CD14-positive monocyte (primary cell): ENCODE results near the gene LCA5. TPM values are rescaled to one million over a fixed set of nuclear protein-coding genes. Genes with fewer than 3 reads are reported as not detected.

Source experiments
- DNase-seq, 3 donors: peaks; one replicate each; pipeline ENCODE4 v3.0.0-alpha.2; 2011 to 2022
- H2AFZ ChIP-seq: 2 replicates; pipeline ENCODE4 v1.6.0; 2012; ENCODE audit warnings: mild to moderate bottlenecking, low read depth, low read length, inconsistent platforms; ENCODE audit not compliant: insufficient read depth, poor library complexity, severe bottlenecking
- H3K27ac ChIP-seq, 2 donors: 1 replicate in 1 of 2; 2 replicates in 1 of 2; pipeline ENCODE4 v1.5.1; 2012 to 2013; ENCODE audit warnings: low read length in 2 of 2, control low read depth in 1 of 2, inconsistent platforms in 1 of 2, low read depth in 1 of 2, mild to moderate bottlenecking in 1 of 2
- H3K27me3 ChIP-seq, 2 donors: one replicate each; pipeline versions ENCODE4 v1.6.0 to v1.6.1; 2011 to 2013; ENCODE audit warnings: low read length in 2 of 2; ENCODE audit not compliant: control insufficient read depth in 2 of 2, insufficient read depth in 2 of 2
- H3K36me3 ChIP-seq, 2 donors: replicated peaks in 1 of 2; 1 replicate in 1 of 2; 2 replicates in 1 of 2; pipeline versions ENCODE4 v1.5.1 to v1.6.1; 2012 to 2013; ENCODE audit warnings: low read length in 2 of 2, control low read depth in 1 of 2, inconsistent platforms in 1 of 2, mild to moderate bottlenecking in 1 of 2; ENCODE audit not compliant: insufficient read depth in 2 of 2, control insufficient read depth in 1 of 2
- H3K4me1 ChIP-seq, 2 donors: 1 replicate in 1 of 2; 2 replicates in 1 of 2; pipeline versions ENCODE4 v1.5.1 to v1.6.1; 2012 to 2013; ENCODE audit warnings: low read length in 2 of 2, control low read depth in 1 of 2, inconsistent platforms in 1 of 2, mild to moderate bottlenecking in 1 of 2, moderate library complexity in 1 of 2; ENCODE audit not compliant: insufficient read depth in 2 of 2, control insufficient read depth in 1 of 2
- H3K4me2 ChIP-seq: replicated peaks from 2 replicates; pipeline ENCODE3; 2012; ENCODE audit warnings: low read length, moderate library complexity, mild to moderate bottlenecking; ENCODE audit not compliant: poor library complexity, severe bottlenecking; ENCODE audit errors: extremely low read depth
- H3K4me3 ChIP-seq, 3 experiments: fragments of 200-600 bp in 1 of 3; sonication (generic) in 1 of 3; replicated peaks in 1 of 3; 1 replicate in 2 of 3; 2 replicates in 1 of 3; pipeline ENCODE4 v1.5.1; 2011 to 2013; ENCODE audit warnings: low read length in 3 of 3, mild to moderate bottlenecking in 3 of 3, control low read depth in 2 of 3, low read depth in 2 of 3, inconsistent platforms in 1 of 3, moderate library complexity in 1 of 3
- H3K79me2 ChIP-seq: 2 replicates; pipeline ENCODE4 v1.6.0; 2012; ENCODE audit warnings: mild to moderate bottlenecking, control low read depth, inconsistent platforms, low read length, moderate library complexity; ENCODE audit not compliant: insufficient read depth
- H3K9ac ChIP-seq: 2 replicates; pipeline ENCODE4 v1.6.0; 2017; ENCODE audit warnings: low read length, mild to moderate bottlenecking; ENCODE audit not compliant: insufficient read depth, poor library complexity, severe bottlenecking
- H3K9me3 ChIP-seq, 2 donors: replicated peaks in 1 of 2; 1 replicate in 1 of 2; 2 replicates in 1 of 2; pipeline versions ENCODE4 v1.5.1 to v1.6.1; 2012 to 2013; ENCODE audit warnings: low read length in 2 of 2, control low read depth in 1 of 2; ENCODE audit not compliant: control insufficient read depth in 1 of 2, insufficient read depth in 1 of 2
- H4K20me1 ChIP-seq: 2 replicates; pipeline ENCODE4 v1.6.0; 2012; ENCODE audit warnings: mild to moderate bottlenecking, low read length, control low read depth, moderate library complexity; ENCODE audit not compliant: insufficient read depth
- H3K27ac Mint-ChIP-seq, 7 donors: one replicate each; pipeline ENCODE4 v1.8.0; 2020; ENCODE audit warnings: mild to moderate bottlenecking in 7 of 7, mixed read lengths in 7 of 7, moderate library complexity in 6 of 7, inconsistent platforms in 2 of 7
- H3K27me3 Mint-ChIP-seq, 3 donors: one replicate each; pipeline ENCODE4 v1.8.0; 2021 to 2022; ENCODE audit warnings: low read depth in 3 of 3, mild to moderate bottlenecking in 3 of 3, mixed read lengths in 3 of 3, moderate library complexity in 3 of 3, inconsistent platforms in 1 of 3
- H3K36me3 Mint-ChIP-seq, 2 donors: one replicate each; pipeline ENCODE4 v1.8.0; 2020; ENCODE audit warnings: mixed read lengths in 2 of 2, inconsistent platforms in 1 of 2, mild to moderate bottlenecking in 1 of 2
- H3K4me1 Mint-ChIP-seq: one replicate; pipeline ENCODE4 v1.8.0; 2020; ENCODE audit warnings: mild to moderate bottlenecking, mixed read lengths
- H3K4me3 Mint-ChIP-seq, 2 donors: one replicate each; pipeline ENCODE4 v1.8.0; 2020; ENCODE audit warnings: mild to moderate bottlenecking in 2 of 2, mixed read lengths in 2 of 2, moderate library complexity in 1 of 2
- H3K9me3 Mint-ChIP-seq, 7 donors: one replicate each; pipeline ENCODE4 v1.8.0; 2020 to 2022; ENCODE audit warnings: mixed read lengths in 7 of 7, mild to moderate bottlenecking in 6 of 7, moderate library complexity in 6 of 7, inconsistent platforms in 2 of 7
- CTCF ChIP-seq: fragments of 200-600 bp; IDR thresholded peaks from one replicate; pipeline ENCODE4 v1.8.0; 2022; ENCODE audit warnings: antibody characterized with exemption, mild to moderate bottlenecking
- intact Hi-C, 2 donors: fragments of 100-400 bp; cut with micrococcal nuclease; formaldehyde crosslinking; loops; one replicate each; pipeline versions ENCODE4 v1.15.0 to v1.15.1; 2023
- polyA plus RNA-seq, 3 donors: library from polyadenylated mRNA; depleted of rRNA in 1 of 3; unstranded in 2 of 3; stranded (reverse) in 1 of 3; fragments of 300-500 nt in 2 of 3; fragments of >200 nt in 1 of 3; fragmentation: Illumina TruSeq in 2 of 3; gene quantifications; 1 replicate in 2 of 3; 2 replicates in 1 of 3; pipeline ENCODE4 v1.2.3, GENCODE V29; 2012 to 2021
- small RNA-seq: library from RNA; depleted of rRNA; stranded (forward); fragments of <200 nt; gene quantifications from one replicate; pipeline ENCODE3, GENCODE V24; 2012; ENCODE audit warnings: low read depth; ENCODE audit not compliant: insufficient read length

Gene LCA5
- polyA plus RNA-seq, 3 donors, result 0.08 TPM; not detected in 2

GRCh38 chr6:79435746-79436145 is 101.5 kb downstream of the LCA5 start:
- H3K4me1 ChIP-seq, result no peaks in the 10 kb centered on the region
- no peaks in the 10 kb centered on the region for H3K79me2 ChIP-seq
- H3K4me3 ChIP-seq, result no peak overlapping the region
- no peaks in the 10 kb centered on the region for H3K36me3 Mint-ChIP-seq
- no peaks in the 10 kb centered on the region for H3K27me3 ChIP-seq
- no peak overlapping the region for H3K9ac ChIP-seq
- no peak for DNase-seq
- peaks cover 0 to 3% (median 0%) of the 10 kb centered on the region in 7 donors for H3K9me3 Mint-ChIP-seq
- no peak overlapping the region for H3K27ac Mint-ChIP-seq
- H3K4me2 ChIP-seq, result no peak overlapping the region
- intact Hi-C loops, result no loop called here
- H3K4me3 Mint-ChIP-seq, result no peak overlapping the region
- H3K27ac ChIP-seq, result no peak overlapping the region
- no peaks in the 10 kb centered on the region for H3K27me3 Mint-ChIP-seq
- no peaks in the 10 kb centered on the region for H3K36me3 ChIP-seq
- no peaks in the 10 kb centered on the region for H4K20me1 ChIP-seq
- no peaks in the 10 kb centered on the region for H3K9me3 ChIP-seq
- TF ChIP-seq CTCF, result no peak
- no peak overlapping the region for H2AFZ ChIP-seq
- no peaks in the 10 kb centered on the region for H3K4me1 Mint-ChIP-seq

Small RNAs within 50 kb of the gene (small RNA-seq; reads per million reads assigned to genes)
- gene DBIP1, result not detected

Other genes with a start within 250 kb of the LCA5 start
- gene SH3BGRL2, start 93.9 kb upstream of the LCA5 start, polyA plus RNA-seq, result under 1 TPM; 0.03 to 0.30 (median 0.28) TPM